OCI-LY7 (cell line): ENCODE measurements around the gene KIAA1217. TPM values are rescaled to one million over a fixed set of nuclear protein-coding genes. Genes with fewer than 3 reads are reported as not detected.

Experiments
- BruUV-seq: library from RNA; stranded (reverse); fragments of 400-500 nt; replicated peaks from 2 replicates; lab custom pipeline; 2021; lab: Mats Ljungman, UMichigan
- CTCF ChIA-PET: fragments of 300-600 bp; sonication (Branson Sonifier 250); formaldehyde crosslinking; loops from one replicate; lab custom pipeline; 2022; ENCODE audit warnings: antibody characterized with exemption; ENCODE audit not compliant: unreplicated experiment; lab: Charles Lee
- POLR2A ChIA-PET: fragments of 300-600 bp; sonication (Branson Sonifier 250); formaldehyde crosslinking; loops from one replicate; lab custom pipeline; 2022; ENCODE audit warnings: antibody characterized with exemption; lab: Charles Lee
- DNase-seq: peaks from one replicate; pipeline ENCODE4 v3.0.0-alpha.2; 2015; ENCODE audit warnings: low spot score
- H2AFZ ChIP-seq: fragments of 200-600 bp; sonication (generic), shearing (Covaris generic); 2 replicates; pipeline ENCODE4 v1.6.1; 2014; ENCODE audit warnings: mild to moderate bottlenecking, antibody characterized with exemption, low read length, moderate library complexity
- H3K27ac ChIP-seq: fragments of 200-600 bp; sonication (generic); 2 replicates; pipeline ENCODE4 v1.5.1; 2014; ENCODE audit warnings: mixed run types, low read depth, mild to moderate bottlenecking, moderate library complexity, low read length, inconsistent platforms; ENCODE audit not compliant: poor library complexity, severe bottlenecking
- H3K36me3 ChIP-seq: fragments of 200-600 bp; sonication (generic); 2 replicates; pipeline ENCODE4 v1.6.1; 2014; ENCODE audit warnings: mild to moderate bottlenecking, antibody characterized with exemption, low read length, moderate library complexity, mixed read lengths; ENCODE audit not compliant: insufficient read depth
- H3K4me1 ChIP-seq: fragments of 200-600 bp; sonication (generic); 2 replicates; pipeline ENCODE4 v1.5.1; 2014; ENCODE audit warnings: mild to moderate bottlenecking, low read length; ENCODE audit not compliant: insufficient read depth, poor library complexity, severe bottlenecking
- H3K4me2 ChIP-seq: fragments of 200-600 bp; sonication (generic); 2 replicates; pipeline ENCODE4 v1.6.1; 2014; ENCODE audit warnings: mild to moderate bottlenecking, low read length
- H3K4me3 ChIP-seq: fragments of 200-600 bp; sonication (generic); 2 replicates; pipeline ENCODE4 v1.5.1; 2014; ENCODE audit warnings: mild to moderate bottlenecking, low read depth, low read length; ENCODE audit not compliant: poor library complexity, severe bottlenecking
- H3K79me2 ChIP-seq: fragments of 200-600 bp; sonication (generic); 2 replicates; pipeline ENCODE4 v1.6.1; 2016; ENCODE audit warnings: low read depth, mild to moderate bottlenecking, low read length, moderate library complexity, mixed read lengths; ENCODE audit not compliant: insufficient read depth
- H3K9me2 ChIP-seq: fragments of 200-600 bp; sonication (generic); 2 replicates; pipeline ENCODE4 v1.6.1; 2016; ENCODE audit warnings: mild to moderate bottlenecking, low read length, mixed read lengths; ENCODE audit not compliant: insufficient read depth
- H3K9me3 ChIP-seq: fragments of 200-600 bp; sonication (generic); 2 replicates; pipeline ENCODE4 v1.6.1; 2014; ENCODE audit warnings: mild to moderate bottlenecking, mixed run types, low read length, mixed read lengths
- H4K20me1 ChIP-seq: fragments of 200-600 bp; sonication (generic); 2 replicates; pipeline ENCODE4 v1.6.1; 2014; ENCODE audit warnings: mild to moderate bottlenecking, antibody characterized with exemption, low read length, moderate library complexity, mixed read lengths; ENCODE audit not compliant: insufficient read depth
- EZH2phosphoT487 ChIP-seq: fragments of 200-600 bp; sonication (generic); IDR thresholded peaks from 2 replicates; pipeline ENCODE4 v1.6.1; 2018; ENCODE audit warnings: low read depth, borderline replicate concordance, mild to moderate bottlenecking, mixed run types, antibody characterized with exemption, low read length, moderate library complexity, mixed read lengths
- intact Hi-C: fragments of 100-400 bp; cut with micrococcal nuclease; formaldehyde crosslinking; loops from one replicate; pipeline ENCODE4 v1.10.0; 2022; ENCODE audit not compliant: unreplicated experiment
- total RNA-seq, 2 experiments: library from RNA; depleted of rRNA in 1 of 2; stranded (reverse); fragments of >200 nt in 1 of 2; shearing (Covaris generic) in 1 of 2; gene quantifications; 2 replicates each; pipeline ENCODE4 v1.2.3, GENCODE V29; 2014 to 2022
- TF ChIP-seq, protein P1 (sequence below): fragments of 200-600 bp; sonication (generic); conservative IDR thresholded peaks from 2 replicates; pipeline ENCODE4 v1.5.1; 2014; ENCODE audit warnings: mild to moderate bottlenecking, antibody characterized with exemption, low read length, moderate library complexity, mixed read lengths

The KIAA1217 gene
- total RNA-seq, 2 experiments from 2014 or later: not detected

DNA sequence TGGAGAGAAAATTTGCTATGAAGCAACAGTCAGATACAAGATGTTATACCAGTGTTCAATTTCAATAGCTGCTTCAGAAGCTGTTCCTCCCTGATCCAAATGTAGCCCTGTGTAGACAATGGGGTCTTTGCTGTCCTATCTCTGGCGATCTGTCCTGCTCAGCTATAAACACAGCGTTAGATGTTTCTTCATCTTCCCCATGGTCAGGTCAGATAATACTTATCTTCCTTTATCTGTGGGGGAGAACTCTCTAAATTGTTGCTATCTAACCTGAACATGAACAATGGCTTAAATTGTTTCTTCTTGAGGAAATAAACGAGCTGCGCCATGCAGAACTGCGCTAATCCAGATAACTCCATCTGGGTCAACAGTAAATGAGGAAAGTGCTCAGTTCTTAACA, 15.6 kb upstream of the KIAA1217 start:
- no peaks in the 10 kb centered on the region for H3K36me3 ChIP-seq
- H3K4me2 ChIP-seq: no peak overlapping the region
- no peaks in the 10 kb centered on the region for H3K9me3 ChIP-seq
- intact Hi-C loops: no loop called here
- ChIA-PET POLR2A (no interaction called here), CTCF (no interaction called here)
- H3K9me2 ChIP-seq: no peaks in the 10 kb centered on the region
- H3K79me2 ChIP-seq: no peaks in the 10 kb centered on the region
- no peak for DNase-seq
- H4K20me1 ChIP-seq: no peaks in the 10 kb centered on the region
- TF ChIP-seq, protein P1, sequence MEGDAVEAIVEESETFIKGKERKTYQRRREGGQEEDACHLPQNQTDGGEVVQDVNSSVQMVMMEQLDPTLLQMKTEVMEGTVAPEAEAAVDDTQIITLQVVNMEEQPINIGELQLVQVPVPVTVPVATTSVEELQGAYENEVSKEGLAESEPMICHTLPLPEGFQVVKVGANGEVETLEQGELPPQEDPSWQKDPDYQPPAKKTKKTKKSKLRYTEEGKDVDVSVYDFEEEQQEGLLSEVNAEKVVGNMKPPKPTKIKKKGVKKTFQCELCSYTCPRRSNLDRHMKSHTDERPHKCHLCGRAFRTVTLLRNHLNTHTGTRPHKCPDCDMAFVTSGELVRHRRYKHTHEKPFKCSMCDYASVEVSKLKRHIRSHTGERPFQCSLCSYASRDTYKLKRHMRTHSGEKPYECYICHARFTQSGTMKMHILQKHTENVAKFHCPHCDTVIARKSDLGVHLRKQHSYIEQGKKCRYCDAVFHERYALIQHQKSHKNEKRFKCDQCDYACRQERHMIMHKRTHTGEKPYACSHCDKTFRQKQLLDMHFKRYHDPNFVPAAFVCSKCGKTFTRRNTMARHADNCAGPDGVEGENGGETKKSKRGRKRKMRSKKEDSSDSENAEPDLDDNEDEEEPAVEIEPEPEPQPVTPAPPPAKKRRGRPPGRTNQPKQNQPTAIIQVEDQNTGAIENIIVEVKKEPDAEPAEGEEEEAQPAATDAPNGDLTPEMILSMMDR: no peak
- no peak for TF ChIP-seq EZH2phosphoT487
- no peak overlapping the region for H3K27ac ChIP-seq
- H2AFZ ChIP-seq: no peak overlapping the region
- BruUV-seq: no TSS peak
- H3K4me1 ChIP-seq: no peaks in the 10 kb centered on the region
- H3K4me3 ChIP-seq: no peak overlapping the region

DNA sequence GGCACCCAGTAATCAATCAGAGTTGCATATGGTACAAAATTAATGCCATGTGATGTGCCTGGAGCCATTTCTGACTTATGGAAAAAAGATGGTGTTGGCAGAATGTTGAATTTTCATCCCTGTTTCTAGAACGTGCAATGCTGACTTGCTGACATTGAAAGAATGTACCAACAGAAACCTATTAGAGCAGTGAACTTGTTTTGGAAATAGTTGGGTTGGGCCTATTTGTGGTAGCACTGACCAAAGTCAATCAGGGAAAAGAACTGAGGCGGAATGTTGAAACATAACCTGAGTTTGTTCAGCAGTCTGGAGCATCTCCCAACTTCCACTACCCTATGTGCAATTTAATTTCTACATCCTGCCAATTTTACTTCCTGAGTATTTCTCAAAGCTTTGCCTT, 11.7 kb upstream of the KIAA1217 start:
- ChIA-PET POLR2A (no interaction called here), CTCF (no interaction called here)
- no TSS peak for BruUV-seq
- no peak for TF ChIP-seq EZH2phosphoT487
- TF ChIP-seq, protein P1: no peak
- H3K27ac ChIP-seq: no peak overlapping the region
- H3K4me3 ChIP-seq: no peak overlapping the region
- H2AFZ ChIP-seq: no peak overlapping the region
- H4K20me1 ChIP-seq: no peaks in the 10 kb centered on the region
- intact Hi-C loops: loop anchor here (2.0 kb wide), 1 partner anchor 1038 kb away; no protein-coding TSS in a partner anchor
- no peaks in the 10 kb centered on the region for H3K9me3 ChIP-seq
- H3K36me3 ChIP-seq: no peaks in the 10 kb centered on the region
- no peaks in the 10 kb centered on the region for H3K9me2 ChIP-seq
- H3K4me1 ChIP-seq: no peaks in the 10 kb centered on the region
- no peaks in the 10 kb centered on the region for H3K79me2 ChIP-seq
- H3K4me2 ChIP-seq: no peak overlapping the region
- DNase-seq: no peak

DNA sequence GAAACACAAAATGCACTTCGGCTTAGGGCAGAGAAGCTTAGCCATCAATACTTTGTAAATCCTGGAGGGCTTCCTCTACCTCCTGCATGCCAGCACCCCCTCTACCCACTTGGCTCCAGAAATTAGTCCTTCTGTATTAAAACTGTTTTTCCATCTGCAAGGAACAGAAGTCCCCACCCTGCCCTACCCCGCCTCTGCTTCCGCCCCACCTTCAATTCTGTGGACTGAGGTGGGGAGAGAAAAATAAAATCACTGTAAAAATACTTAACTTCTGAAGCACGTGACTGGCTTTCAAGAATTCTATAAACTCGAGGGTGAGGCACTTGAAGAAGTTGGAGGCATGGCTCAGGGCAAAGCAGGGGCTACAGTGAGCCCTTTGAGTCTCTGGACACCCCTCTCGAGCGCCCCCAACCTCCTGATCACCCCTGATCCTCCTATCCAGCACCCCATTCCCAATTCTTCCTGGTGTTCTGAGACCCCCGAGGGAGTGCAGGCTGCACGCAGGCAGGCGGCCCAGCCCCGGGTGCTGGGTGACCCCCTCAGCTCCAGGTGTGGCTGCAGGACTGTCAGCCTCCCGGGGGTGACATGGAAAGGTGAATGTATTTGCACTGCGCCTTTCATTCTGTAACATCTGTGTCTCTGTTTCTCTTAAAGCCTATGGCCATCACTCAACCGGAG, 7.3 kb upstream of the KIAA1217 start:
- BruUV-seq: no TSS peak
- Histone ChIP-seq H3K9me2 (no peaks in the 10 kb centered on the region), H3K79me2 (no peaks in the 10 kb centered on the region), H3K36me3 (no peaks in the 10 kb centered on the region), H4K20me1 (no peaks in the 10 kb centered on the region), H3K9me3 (no peaks in the 10 kb centered on the region), H3K27ac (no peak overlapping the region), H3K4me3 (no peak overlapping the region), H2AFZ (no peak overlapping the region), H3K4me1 (no peaks in the 10 kb centered on the region), H3K4me2 (no peak overlapping the region)
- no peak for DNase-seq
- intact Hi-C loops: no loop called here
- ChIA-PET POLR2A (interaction anchor here (0.6 to 0.7 kb wide), 2 partner anchors 10 to 471 kb away, joined by 3 read pairs; no protein-coding TSS in a partner anchor), CTCF (no interaction called here)
- no peak for TF ChIP-seq EZH2phosphoT487
- TF ChIP-seq, protein P1: no peak
